Common myeloid progenitor, CD34-positive (primary cell): ENCODE results near the gene ALPP.
"Not testable (repeated sequence)": the region's sequence is repeated elsewhere in the genome, so short reads cannot be mapped to it uniquely, and the experiment has no call there.

Experiments used
- CTCF ChIA-PET: fragments of 350-600 bp; sonication (Branson Sonifier 250); formaldehyde crosslinking; loops from one replicate; lab custom pipeline; 2021; ENCODE audit warnings: antibody characterized with exemption; lab: Charles Lee
- POLR2A ChIA-PET: fragments of 350-600 bp; sonication (Branson Sonifier 250); formaldehyde crosslinking; loops from one replicate; lab custom pipeline; 2021; ENCODE audit warnings: antibody characterized with exemption; lab: Charles Lee
- DNase-seq, 3 donors: peaks; one replicate each; pipeline versions ENCODE4 v3.0.0 to v3.0.0-alpha.2; 2013
- H3K27ac ChIP-seq, 2 experiments: 1 replicate in 1 of 2; 2 replicates in 1 of 2; pipeline ENCODE4 v1.7.0; 2013; ENCODE audit warnings: inconsistent platforms in 2 of 2, low read length in 2 of 2, mild to moderate bottlenecking in 2 of 2, low read depth in 1 of 2, moderate library complexity in 1 of 2; ENCODE audit not compliant: severe bottlenecking in 2 of 2, insufficient read depth in 1 of 2, poor library complexity in 1 of 2
- H3K27me3 ChIP-seq, 5 experiments: replicated peaks in 2 of 5; 1 replicate in 3 of 5; 2 replicates in 2 of 5; pipeline versions ENCODE4 v1.6.1 to v1.7.0; 2013; ENCODE audit warnings: low read length in 4 of 5, mild to moderate bottlenecking in 2 of 5, moderate library complexity in 2 of 5, inconsistent platforms in 1 of 5; ENCODE audit not compliant: insufficient read depth in 5 of 5, control insufficient read depth in 4 of 5
- H3K36me3 ChIP-seq, 4 experiments: 1 replicate in 2 of 4; 2 replicates in 2 of 4; pipeline versions ENCODE4 v1.6.1 to v1.7.0; 2013; ENCODE audit warnings: low read length in 3 of 4, control low read depth in 1 of 4, mild to moderate bottlenecking in 1 of 4; ENCODE audit not compliant: control insufficient read depth in 4 of 4, insufficient read depth in 4 of 4
- H3K4me1 ChIP-seq, 4 experiments: 1 replicate in 3 of 4; 2 replicates in 1 of 4; pipeline versions ENCODE4 v1.6.1 to v1.7.1; 2013; ENCODE audit warnings: low read length in 3 of 4, mild to moderate bottlenecking in 3 of 4, control low read depth in 1 of 4, inconsistent platforms in 1 of 4, moderate library complexity in 1 of 4; ENCODE audit not compliant: control insufficient read depth in 4 of 4, insufficient read depth in 4 of 4; ENCODE audit errors: control extremely low read depth in 1 of 4
- H3K4me3 ChIP-seq, 7 experiments: 1 replicate in 4 of 7; 2 replicates in 3 of 7; pipeline versions ENCODE4 v1.5.1 to v1.7.0; 2013; ENCODE audit warnings: mild to moderate bottlenecking in 7 of 7, low read length in 6 of 7, moderate library complexity in 6 of 7, inconsistent platforms in 2 of 7, low read depth in 2 of 7, control low read depth in 1 of 7; ENCODE audit not compliant: insufficient read depth in 4 of 7, control insufficient read depth in 1 of 7; ENCODE audit errors: extremely low read depth in 1 of 7
- H3K9me3 ChIP-seq, 5 experiments: 1 replicate in 4 of 5; 2 replicates in 1 of 5; pipeline versions ENCODE4 v1.6.1 to v1.7.1; 2013; ENCODE audit warnings: low read length in 4 of 5, mild to moderate bottlenecking in 2 of 5, inconsistent platforms in 1 of 5, low read depth in 1 of 5, moderate library complexity in 1 of 5; ENCODE audit not compliant: control insufficient read depth in 4 of 5, insufficient read depth in 2 of 5; ENCODE audit errors: control extremely low read depth in 1 of 5
- WGBS: methylation state at CpG from one replicate; pipeline ENCODE4 v1.1.5; 2013; ENCODE audit not compliant: insufficient coverage; 5-methylcytosine and 5-hydroxymethylcytosine counted together

ALPP gene

DNA sequence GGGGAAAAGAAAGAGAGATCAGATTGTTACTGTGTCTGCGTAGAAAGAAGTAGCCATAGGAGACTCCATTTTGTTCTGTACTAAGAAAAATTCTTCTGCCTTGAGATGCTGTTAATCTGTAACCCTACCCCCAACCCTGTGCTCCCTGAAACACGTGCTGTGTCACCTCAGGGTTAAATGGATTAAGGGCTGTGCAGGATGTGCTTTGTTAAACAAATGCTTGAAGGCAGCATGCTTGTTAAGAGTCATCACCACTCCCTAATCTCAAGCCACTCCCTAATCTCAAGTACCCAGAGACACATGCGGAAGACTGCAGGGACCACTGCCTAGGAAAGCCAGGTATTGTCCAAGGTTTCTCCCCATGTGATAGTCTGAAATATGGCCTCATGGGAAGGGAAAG, 44.4 kb downstream of the ALPP start:
- DNase-seq, POLR2A ChIA-PET, H3K27ac ChIP-seq, CTCF ChIA-PET, H3K4me3 ChIP-seq, H3K36me3 ChIP-seq: not testable (repeated sequence)
- Histone ChIP-seq H3K4me1 (peaks cover 0 to 31% (median 28%) of the 10 kb centered on the region in 4 experiments), H3K9me3 (peaks cover 0 to 15% (median 4%) of the 10 kb centered on the region in 5 experiments), H3K27me3 (peaks cover 0 to 40% (median 25%) of the 10 kb centered on the region in 5 experiments)
- WGBS: no CpG with 5 or more reads among the region's 3 CpGs

- CTCF ChIA-PET, DNase-seq, H3K27ac ChIP-seq, H3K36me3 ChIP-seq, POLR2A ChIA-PET, H3K4me3 ChIP-seq: not testable (repeated sequence)
- WGBS: 100% methylated on average over 2 of the region's 7 CpGs
- Histone ChIP-seq H3K27me3 (peaks cover 0 to 36% (median 21%) of the 10 kb centered on the region in 5 experiments), H3K4me1 (peaks cover 0 to 27% (median 25%) of the 10 kb centered on the region in 4 experiments), H3K9me3 (peaks cover 0 to 15% (median 4%) of the 10 kb centered on the region in 5 experiments)
Observed at GRCh38 chr2:232423407-232423806, 44.9 kb downstream of the ALPP start.

GRCh38 chr2:232431705-232432590, 53.4 kb downstream of the ALPP start:
- H3K27me3 ChIP-seq: no peaks in the 10 kb centered on the region
- POLR2A ChIA-PET: no interaction called here
- H3K36me3 ChIP-seq: no peaks in the 10 kb centered on the region
- H3K9me3 ChIP-seq: no peaks in the 10 kb centered on the region
- no peak overlapping the region for H3K27ac ChIP-seq
- CTCF ChIA-PET: no interaction called here
- WGBS: 96% methylated on average over 14 of the region's 16 CpGs
- DNase-seq: no peak
- no peak overlapping the region for H3K4me3 ChIP-seq
- H3K4me1 ChIP-seq: peaks cover 0 to 30% (median 17%) of the 10 kb centered on the region in 4 experiments
